Retinal pigment epithelial cell (primary cell): ENCODE results near the gene SLAIN2.
"Not testable (repeated sequence)": the region's sequence is repeated elsewhere in the genome, so short reads cannot be mapped to it uniquely, and the experiment has no call there.

ENCODE experiments used
- DNase-seq: peaks from one replicate; pipeline ENCODE4 v3.0.0-alpha.2; 2010; ENCODE audit warnings: low read depth
- H3K4me3 ChIP-seq: 2 replicates; pipeline ENCODE4 v1.5.1; 2011; ENCODE audit warnings: mild to moderate bottlenecking, low read length, control low read depth, moderate library complexity
- TF ChIP-seq, protein P1 (sequence below): conservative IDR thresholded peaks from 2 replicates; pipeline ENCODE4 v1.5.1; 2011; ENCODE audit warnings: low read depth, low read length, control low read depth, inconsistent platforms

Gene SLAIN2

DNA sequence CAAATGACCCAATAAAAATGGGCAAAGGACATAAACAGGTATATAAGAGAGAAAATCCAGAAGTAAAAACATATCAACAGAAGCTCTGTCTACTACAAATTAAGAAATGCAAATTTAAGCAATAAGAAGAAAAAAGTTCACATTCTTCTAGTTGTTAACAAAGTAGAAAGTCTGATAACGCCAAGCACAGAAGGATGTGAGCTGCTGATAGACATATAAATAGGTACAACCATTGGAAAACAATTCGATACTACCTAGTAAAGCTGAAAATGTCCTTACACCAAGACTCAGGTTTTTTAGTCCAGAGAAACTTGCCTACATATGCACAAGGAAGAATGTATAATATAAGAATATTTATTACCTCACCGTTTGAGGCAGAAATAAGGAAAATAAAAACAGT, 35.8 kb upstream of the SLAIN2 start:
- no peak overlapping the region for H3K4me3 ChIP-seq
- TF ChIP-seq, protein P1, sequence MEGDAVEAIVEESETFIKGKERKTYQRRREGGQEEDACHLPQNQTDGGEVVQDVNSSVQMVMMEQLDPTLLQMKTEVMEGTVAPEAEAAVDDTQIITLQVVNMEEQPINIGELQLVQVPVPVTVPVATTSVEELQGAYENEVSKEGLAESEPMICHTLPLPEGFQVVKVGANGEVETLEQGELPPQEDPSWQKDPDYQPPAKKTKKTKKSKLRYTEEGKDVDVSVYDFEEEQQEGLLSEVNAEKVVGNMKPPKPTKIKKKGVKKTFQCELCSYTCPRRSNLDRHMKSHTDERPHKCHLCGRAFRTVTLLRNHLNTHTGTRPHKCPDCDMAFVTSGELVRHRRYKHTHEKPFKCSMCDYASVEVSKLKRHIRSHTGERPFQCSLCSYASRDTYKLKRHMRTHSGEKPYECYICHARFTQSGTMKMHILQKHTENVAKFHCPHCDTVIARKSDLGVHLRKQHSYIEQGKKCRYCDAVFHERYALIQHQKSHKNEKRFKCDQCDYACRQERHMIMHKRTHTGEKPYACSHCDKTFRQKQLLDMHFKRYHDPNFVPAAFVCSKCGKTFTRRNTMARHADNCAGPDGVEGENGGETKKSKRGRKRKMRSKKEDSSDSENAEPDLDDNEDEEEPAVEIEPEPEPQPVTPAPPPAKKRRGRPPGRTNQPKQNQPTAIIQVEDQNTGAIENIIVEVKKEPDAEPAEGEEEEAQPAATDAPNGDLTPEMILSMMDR, result no peak
- no peak for DNase-seq

DNA sequence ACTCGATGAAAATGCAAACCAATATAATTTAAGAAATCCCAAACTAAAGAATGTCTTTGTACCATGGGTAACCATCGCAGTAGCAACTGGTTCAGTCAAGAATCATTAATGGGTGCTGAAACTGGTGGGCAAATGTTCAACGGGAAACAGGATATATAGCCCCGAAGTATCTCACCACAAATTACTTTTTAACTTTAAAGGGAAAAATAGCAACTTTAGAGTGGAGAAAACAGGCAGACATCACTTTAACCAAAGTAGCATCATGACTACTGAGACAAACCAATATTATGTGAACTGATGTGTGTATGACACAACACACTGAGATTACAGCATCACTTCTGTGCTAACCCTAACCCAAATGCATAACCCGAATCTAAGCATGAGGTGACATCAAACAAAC, 33.8 kb upstream of the SLAIN2 start:
- TF ChIP-seq, protein P1, result no peak
- no peak overlapping the region for H3K4me3 ChIP-seq
- DNase-seq, result no peak

DNA sequence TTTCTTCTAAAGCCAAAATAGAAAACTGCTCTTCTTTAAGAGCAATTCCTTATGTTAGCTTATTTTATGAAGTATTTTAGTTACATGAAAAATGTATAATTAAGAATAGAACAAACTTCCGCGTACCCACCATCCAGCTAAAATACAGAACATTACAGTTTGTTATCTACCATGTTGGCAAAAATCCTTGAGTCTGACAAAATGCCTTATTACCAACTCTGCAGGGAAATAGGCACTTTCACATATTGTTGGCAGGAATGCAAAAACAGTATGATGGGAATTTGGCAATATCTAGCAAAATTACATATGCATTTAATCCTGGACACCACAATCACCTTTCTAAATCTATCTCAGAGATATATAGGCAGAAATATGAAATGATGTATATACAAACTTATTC, 32.4 kb upstream of the SLAIN2 start:
- DNase-seq, result no peak
- TF ChIP-seq, protein P1, result no peak
- H3K4me3 ChIP-seq, result no peak overlapping the region

DNA sequence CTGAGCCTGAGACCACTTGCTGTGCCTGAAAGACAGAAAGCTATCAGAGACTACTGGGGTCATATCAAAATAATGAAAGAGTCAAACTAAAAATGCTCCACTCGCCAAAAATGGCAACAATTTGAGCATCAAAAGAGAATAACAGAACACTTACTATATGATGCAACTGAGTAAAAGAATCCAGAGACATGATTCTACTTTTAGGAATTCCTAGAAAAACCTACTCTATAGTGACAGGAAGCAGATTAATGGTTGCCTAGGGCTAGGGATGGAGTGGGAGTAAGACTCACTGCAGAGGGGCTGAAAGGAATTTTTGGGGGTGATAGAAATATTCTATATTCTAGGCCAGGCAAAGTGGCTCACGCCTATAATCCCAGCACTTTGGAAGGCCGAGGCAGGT, 29.4 kb upstream of the SLAIN2 start:
- DNase-seq, result no peak
- TF ChIP-seq, protein P1, result no peak

DNA sequence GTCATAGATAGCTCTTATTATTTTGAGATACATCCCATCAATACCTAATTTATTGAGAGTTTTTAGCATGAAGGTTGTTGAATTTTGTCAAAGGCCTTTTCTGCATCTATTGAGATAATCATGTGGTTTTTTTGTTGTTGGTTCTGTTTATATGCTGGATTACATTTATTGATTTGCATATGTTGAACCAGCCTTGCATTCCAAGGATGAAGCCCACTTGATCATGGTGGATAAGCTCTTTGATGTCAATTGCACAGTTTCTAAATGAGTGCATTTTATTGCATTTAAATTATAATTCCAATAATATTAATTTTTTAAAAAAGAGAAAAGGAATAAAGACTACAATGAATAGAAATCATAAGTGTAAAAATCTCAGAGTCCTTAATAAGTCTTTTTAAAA, 26.6 kb upstream of the SLAIN2 start:
- H3K4me3 ChIP-seq, DNase-seq: not testable (repeated sequence)

More for the DNA sequence above, 29.4 kb upstream of the SLAIN2 start:
- H3K4me3 ChIP-seq, result no peak overlapping the region

DNA sequence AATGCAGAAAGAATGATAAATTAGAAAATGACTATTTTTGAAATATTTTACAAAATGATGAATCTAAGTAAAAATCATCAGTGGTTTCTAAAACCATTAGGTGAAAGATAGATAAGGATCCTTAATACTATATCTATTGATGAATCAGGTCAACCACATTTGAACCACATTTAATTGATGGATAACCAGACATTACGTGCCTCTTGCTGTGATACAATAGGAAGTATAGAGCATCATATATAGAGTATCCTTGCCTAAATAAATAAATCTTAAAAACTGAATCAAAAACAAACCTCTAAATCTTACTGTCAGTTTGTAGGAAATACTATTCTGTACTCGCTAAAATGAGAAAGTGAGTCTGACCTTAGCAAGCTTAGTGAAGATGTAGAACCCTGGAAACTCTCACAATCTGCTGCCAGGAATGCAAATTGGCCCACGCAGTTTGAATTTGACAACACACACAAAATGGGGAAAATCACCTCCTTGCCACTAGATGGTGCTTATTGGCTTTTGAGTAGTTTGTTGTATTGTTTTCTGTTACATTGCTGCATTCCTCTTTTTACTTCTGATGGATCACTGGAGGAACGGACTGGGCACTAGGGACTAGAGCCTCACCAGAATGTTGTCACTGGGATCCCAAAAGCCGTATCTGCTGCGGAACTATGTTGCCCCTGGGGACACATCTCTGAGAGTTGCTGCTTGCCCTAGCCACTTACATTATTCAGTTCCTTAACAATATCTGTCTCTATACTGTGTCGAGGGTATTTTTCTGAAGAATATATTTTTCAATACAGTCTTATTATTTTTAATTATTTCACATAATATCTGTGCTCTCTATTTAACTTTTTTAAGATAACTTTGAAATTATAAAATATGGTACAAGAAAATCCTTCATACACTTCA, 25.4 kb upstream of the SLAIN2 start:
- DNase-seq, result no peak
- TF ChIP-seq, protein P1, result peak; percentile 73
- no peak overlapping the region for H3K4me3 ChIP-seq

DNA sequence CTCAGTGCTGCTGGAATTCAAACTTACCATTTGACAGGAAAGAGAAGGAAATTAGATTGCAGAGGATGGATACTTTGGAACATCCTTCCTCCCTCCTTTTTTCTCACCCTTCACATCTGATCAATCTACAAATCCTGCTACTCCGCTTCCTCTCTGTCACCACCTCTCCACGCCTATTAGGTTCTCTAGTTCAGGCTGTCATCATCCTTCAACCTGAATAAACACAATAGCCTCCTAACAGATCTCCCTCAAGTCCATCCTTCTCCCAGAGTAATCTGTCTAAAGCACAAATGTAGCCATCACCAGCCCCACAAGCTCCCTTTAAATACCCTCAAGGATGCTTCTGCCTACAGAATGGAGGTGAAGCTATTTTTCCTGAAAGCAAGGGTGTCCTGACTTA, 20.0 kb upstream of the SLAIN2 start:
- DNase-seq, result no peak
- TF ChIP-seq, protein P1, result no peak
- H3K4me3 ChIP-seq, result no peak overlapping the region

DNA sequence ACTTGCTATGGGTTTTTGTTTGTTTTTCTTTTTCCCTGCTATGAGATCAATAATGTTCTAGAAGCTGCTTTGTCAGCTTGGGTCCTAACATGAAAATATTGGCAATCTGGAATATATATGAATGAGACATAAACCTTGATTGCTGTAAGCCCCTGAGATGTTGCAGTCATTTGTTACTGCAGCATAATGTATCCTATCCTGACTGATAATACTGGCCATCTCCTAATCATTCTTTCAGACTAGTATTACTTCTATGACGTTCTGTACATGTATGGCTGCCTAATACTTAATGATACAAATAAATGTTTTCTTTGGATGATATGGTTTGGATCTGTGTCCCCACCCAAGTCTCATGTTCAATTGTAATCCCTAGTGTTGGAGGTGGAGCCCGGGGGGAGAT, 19.3 kb upstream of the SLAIN2 start:
- H3K4me3 ChIP-seq, result no peak overlapping the region
- TF ChIP-seq, protein P1, result no peak
- DNase-seq, result no peak
